Skin of body (tissue), 2 donors: ENCODE results near the gene RIMS3. TPM values are rescaled to one million over a fixed set of nuclear protein-coding genes. Genes with fewer than 3 reads are reported as not detected.
"Not testable (repeated sequence)": the region's sequence is repeated elsewhere in the genome, so short reads cannot be mapped to it uniquely, and the experiment has no call there.

Experiments
- DNase-seq: peaks from one replicate; lab custom pipeline; 2025; lab: John Stamatoyannopoulos, UW
- total RNA-seq: library from RNA; depleted of rRNA; stranded (reverse); fragments of >200 nt; gene quantifications from one replicate; pipeline ENCODE4 v1.2.3, GENCODE V29; 2014

The RIMS3 gene
- total RNA-seq, 1 donor from 2014 or later, result 0.59 TPM

- no peak for DNase-seq
Observed at GRCh38 chr1:40594187-40594531, 71.3 kb downstream of the RIMS3 start.

- no peak for DNase-seq
Observed at GRCh38 chr1:40593449-40594186, 71.9 kb downstream of the RIMS3 start.

GRCh38 chr1:40592107-40592803, 73.2 kb downstream of the RIMS3 start:
- DNase-seq, result peak; percentile 3

- no peak for DNase-seq
Observed at GRCh38 chr1:40588586-40588985, 76.9 kb downstream of the RIMS3 start.

- DNase-seq, result no peak
Observed at GRCh38 chr1:40583980-40584379, 81.5 kb downstream of the RIMS3 start.

GRCh38 chr1:40582116-40582515, 83.4 kb downstream of the RIMS3 start:
- no peak for DNase-seq

- no peak for DNase-seq
Observed at GRCh38 chr1:40575336-40575735, 90.1 kb downstream of the RIMS3 start.

- DNase-seq, result not testable (repeated sequence)
Observed at GRCh38 chr1:40574805-40575204, 90.7 kb downstream of the RIMS3 start.

Other genes with a start within 250 kb of the RIMS3 start
- 3.5 TPM for gene ZFP69B, start 215.2 kb downstream of the RIMS3 start, total RNA-seq
- gene ZFP69, start 188.4 kb downstream of the RIMS3 start, total RNA-seq, result 3.0 TPM
- gene EXO5, start 156.9 kb downstream of the RIMS3 start, total RNA-seq, result 7.7 TPM
- gene ZNF684, start 134.0 kb downstream of the RIMS3 start, total RNA-seq, result 5.6 TPM
- gene NFYC, start 26.0 kb upstream of the RIMS3 start, total RNA-seq, result 30.7 TPM
- gene KCNQ4, start 118.1 kb upstream of the RIMS3 start, total RNA-seq, result 1.8 TPM
- 8.3 TPM for gene CITED4, start 196.7 kb upstream of the RIMS3 start, total RNA-seq